ENCODE results near the gene ATP2B2. TPM values are rescaled to one million over a fixed set of nuclear protein-coding genes. Genes with fewer than 3 reads are reported as not detected.

Gene ATP2B2
- total RNA-seq, 1 donor from 2014 or later: 0.42 TPM

DNA sequence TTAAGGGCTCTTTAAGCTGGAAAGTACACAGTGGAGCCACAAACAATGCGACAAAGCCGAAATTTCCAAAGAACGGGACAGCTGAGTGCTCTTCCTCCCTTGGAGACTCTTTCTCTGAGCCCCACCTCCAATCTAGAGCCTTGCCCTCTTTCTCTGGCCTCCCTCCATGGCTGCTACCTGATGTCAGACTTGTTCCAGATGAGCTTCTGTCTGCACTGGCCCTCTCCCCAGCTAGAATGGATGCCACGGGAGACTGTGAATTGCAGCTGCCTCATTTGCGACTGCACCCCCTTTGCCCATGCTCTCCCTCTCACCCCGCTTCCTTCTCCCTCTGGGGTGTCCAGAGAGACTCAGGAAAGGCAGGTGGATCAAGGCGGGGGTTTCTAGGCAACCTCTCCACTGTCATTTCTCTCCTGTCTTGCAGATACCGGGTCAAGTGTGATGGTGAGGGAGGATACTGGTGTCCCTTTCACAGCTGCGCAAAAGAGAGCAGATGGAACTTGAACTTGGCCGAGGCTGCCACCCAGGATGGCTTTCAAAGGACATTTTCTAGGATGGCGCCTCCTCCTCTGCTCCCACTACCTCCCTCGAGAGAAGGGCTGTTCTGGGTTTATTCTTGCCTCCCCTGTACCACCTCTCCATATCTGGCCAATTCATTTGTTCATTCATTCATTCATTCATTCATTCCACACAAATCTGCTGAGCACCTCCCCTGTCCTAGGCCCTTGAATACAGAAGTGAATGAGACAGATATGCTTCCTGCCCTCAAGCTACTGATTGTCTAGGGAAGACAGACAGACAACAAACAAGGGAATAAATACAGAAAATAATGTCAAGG, 12.8 kb downstream of the ATP2B2 start:
- TF ChIP-seq, protein P1, sequence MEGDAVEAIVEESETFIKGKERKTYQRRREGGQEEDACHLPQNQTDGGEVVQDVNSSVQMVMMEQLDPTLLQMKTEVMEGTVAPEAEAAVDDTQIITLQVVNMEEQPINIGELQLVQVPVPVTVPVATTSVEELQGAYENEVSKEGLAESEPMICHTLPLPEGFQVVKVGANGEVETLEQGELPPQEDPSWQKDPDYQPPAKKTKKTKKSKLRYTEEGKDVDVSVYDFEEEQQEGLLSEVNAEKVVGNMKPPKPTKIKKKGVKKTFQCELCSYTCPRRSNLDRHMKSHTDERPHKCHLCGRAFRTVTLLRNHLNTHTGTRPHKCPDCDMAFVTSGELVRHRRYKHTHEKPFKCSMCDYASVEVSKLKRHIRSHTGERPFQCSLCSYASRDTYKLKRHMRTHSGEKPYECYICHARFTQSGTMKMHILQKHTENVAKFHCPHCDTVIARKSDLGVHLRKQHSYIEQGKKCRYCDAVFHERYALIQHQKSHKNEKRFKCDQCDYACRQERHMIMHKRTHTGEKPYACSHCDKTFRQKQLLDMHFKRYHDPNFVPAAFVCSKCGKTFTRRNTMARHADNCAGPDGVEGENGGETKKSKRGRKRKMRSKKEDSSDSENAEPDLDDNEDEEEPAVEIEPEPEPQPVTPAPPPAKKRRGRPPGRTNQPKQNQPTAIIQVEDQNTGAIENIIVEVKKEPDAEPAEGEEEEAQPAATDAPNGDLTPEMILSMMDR (conservative IDR thresholded peaks at IDR 0.05): no peak
- Mint-ChIP-seq H3K36me3 (ENCODE audit: low read depth) (no peaks in the 10 kb centered on the region), H3K27ac (ENCODE audit: unreplicated experiment) (no peak overlapping the region), H3K4me1 (peaks cover 11% of the 10 kb centered on the region), H3K27me3 (ENCODE audit: low read depth) (peaks cover 11% of the 10 kb centered on the region), H3K4me3 (no peak overlapping the region), H3K9me3 (no peaks in the 10 kb centered on the region)
- no peak for DNase-seq (ENCODE audit: low read depth, low spot score)

DNA sequence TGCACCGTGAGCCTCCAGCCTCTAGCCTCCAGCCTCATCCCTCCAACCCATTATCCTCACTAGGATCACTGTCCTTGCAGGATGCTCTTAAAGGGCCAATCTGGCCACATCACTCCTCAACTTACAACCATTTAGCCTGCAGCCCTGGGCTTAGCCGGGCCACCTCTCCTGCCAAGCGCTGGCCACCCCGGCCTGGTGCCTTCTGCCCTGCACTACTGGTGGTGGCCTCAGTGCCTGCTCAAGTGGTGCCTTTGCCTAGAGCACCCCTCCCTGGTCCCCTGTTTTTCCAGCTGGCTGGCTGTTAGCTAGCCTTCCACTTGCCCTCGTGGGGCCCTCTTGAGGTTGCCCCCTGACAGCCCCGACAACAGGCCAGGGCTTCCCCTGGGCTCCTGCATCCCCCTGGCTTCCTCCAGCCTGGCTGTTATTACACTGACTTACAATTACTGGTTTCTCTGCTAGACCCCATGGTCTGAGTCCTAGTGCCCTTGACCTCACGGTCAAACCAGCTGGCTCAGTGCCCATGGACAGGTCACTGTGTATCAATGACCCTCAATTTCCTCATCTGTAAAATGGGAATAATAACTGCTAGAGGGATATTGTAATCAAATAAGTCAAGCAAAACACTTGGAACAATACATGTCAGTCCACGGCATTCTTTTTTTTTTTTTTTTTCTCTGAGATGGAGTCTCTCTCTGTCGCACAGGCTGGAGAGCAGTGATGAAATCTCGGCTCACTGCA, 15.5 kb downstream of the ATP2B2 start:
- H3K27ac Mint-ChIP-seq (ENCODE audit: unreplicated experiment): no peak overlapping the region
- no peak for DNase-seq (ENCODE audit: low read depth, low spot score)
- H3K27me3 Mint-ChIP-seq (ENCODE audit: low read depth): peaks cover 11% of the 10 kb centered on the region

DNA sequence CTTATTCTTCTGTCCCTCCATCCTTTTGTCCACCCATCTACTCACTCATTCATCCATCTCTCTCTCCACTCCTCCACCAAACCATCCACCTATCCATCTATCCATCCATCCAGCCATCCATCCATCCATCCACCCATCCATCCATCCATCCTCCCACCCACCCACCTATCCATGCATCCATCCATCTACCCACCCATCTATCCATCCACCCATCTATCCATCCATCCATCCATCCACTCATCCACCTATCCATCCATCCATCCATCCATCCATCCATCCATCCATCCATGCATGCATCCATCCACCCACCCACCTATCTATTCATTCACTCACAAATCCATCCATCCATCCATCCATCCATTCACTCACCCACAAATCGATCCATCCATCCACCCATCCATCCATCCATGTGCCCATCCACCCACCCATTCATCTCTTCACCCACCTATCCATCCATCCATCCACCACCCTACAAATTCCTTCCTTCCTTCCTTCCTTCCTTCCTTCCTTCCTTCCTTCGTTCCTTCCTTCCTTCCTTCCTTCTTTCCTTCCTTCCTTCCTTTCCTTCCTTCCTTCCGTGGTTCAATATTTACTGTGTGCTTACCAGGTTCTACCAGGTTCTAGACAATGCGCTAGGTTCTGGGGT, 17.3 kb downstream of the ATP2B2 start:
- no peaks in the 10 kb centered on the region for H3K36me3 Mint-ChIP-seq (ENCODE audit: low read depth)
- TF ChIP-seq, protein P1 (conservative IDR thresholded peaks at IDR 0.05): no peak
- peaks cover 2% of the 10 kb centered on the region for H3K4me1 Mint-ChIP-seq
- no peak overlapping the region for H3K4me3 Mint-ChIP-seq
- no peak overlapping the region for H3K27ac Mint-ChIP-seq (ENCODE audit: unreplicated experiment)
- H3K27me3 Mint-ChIP-seq (ENCODE audit: low read depth): peaks cover 9% of the 10 kb centered on the region
- no peaks in the 10 kb centered on the region for H3K9me3 Mint-ChIP-seq
- no peak for DNase-seq (ENCODE audit: low read depth, low spot score)

More for the DNA sequence above, 15.5 kb downstream of the ATP2B2 start:
- Mint-ChIP-seq H3K4me1 (peaks cover 11% of the 10 kb centered on the region), H3K9me3 (no peaks in the 10 kb centered on the region), H3K4me3 (no peak overlapping the region), H3K36me3 (ENCODE audit: low read depth) (no peaks in the 10 kb centered on the region)
- TF ChIP-seq, protein P1 (conservative IDR thresholded peaks at IDR 0.05): no peak

DNA sequence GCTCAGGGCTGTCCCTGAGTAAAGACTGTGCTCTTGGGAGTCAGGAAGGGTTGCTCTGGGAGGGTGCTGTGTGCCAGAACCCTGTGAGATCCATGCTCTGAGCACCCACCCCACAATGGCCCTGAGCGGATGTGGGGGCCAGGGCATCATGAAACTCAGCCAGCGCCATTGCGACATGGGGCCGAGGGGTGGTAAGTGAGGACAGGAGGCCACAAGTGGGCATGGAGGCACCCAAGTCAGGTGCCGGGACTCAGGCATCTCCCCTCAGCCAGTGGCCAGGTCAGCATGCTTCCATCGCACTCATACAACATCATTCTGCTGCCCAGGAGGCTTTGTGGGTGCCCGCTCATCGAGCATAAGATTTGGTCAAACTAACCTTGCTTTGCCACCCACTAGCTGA, 19.6 kb downstream of the ATP2B2 start:
- Mint-ChIP-seq H3K4me3 (no peak overlapping the region), H3K27me3 (ENCODE audit: low read depth) (peaks cover 9% of the 10 kb centered on the region), H3K4me1 (no peaks in the 10 kb centered on the region), H3K36me3 (ENCODE audit: low read depth) (no peaks in the 10 kb centered on the region), H3K9me3 (no peaks in the 10 kb centered on the region), H3K27ac (ENCODE audit: unreplicated experiment) (no peak overlapping the region)
- DNase-seq (ENCODE audit: low read depth, low spot score): no peak
- TF ChIP-seq, protein P1 (conservative IDR thresholded peaks at IDR 0.05): no peak

DNA sequence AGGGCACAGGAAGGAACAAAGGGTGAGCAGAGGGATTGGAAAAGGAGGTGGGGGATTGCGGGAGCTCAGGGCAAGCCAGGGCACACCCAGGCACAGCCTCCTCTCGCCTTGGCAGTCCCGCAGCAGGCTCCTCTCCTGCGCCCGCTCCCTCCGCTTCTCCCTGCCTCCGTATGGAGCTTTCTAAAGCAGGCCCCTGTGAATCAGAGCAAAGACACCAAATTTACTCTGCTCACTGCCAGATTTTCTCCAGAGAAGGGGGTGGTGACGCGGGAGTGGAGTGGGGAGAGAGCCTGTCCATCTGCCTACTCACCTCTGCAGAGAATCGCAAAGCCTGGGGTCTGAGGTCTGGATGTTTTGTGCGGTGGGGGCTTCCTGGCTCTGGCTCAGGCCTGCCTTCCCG, 20.0 kb downstream of the ATP2B2 start:
- Mint-ChIP-seq H3K27ac (ENCODE audit: unreplicated experiment) (no peak overlapping the region), H3K9me3 (no peaks in the 10 kb centered on the region), H3K36me3 (ENCODE audit: low read depth) (no peaks in the 10 kb centered on the region), H3K4me3 (no peak overlapping the region), H3K27me3 (ENCODE audit: low read depth) (peaks cover 9% of the 10 kb centered on the region), H3K4me1 (no peaks in the 10 kb centered on the region)
- DNase-seq (ENCODE audit: low read depth, low spot score): no peak
- TF ChIP-seq, protein P1 (conservative IDR thresholded peaks at IDR 0.05): no peak

Data from neural crest cell (in vitro differentiated cells).